CD4-positive, alpha-beta T cell (primary cell): ENCODE data around the gene CHPF2. TPM values are rescaled to one million over a fixed set of nuclear protein-coding genes. Genes with fewer than 3 reads are reported as not detected.

Source experiments
- ATAC-seq: fragments of 200-7000 bp; cut with Tn5 transposase; one replicate; pipeline ENCODE4 v1.10.0; 2022; ENCODE audit warnings: mild to moderate bottlenecking; ENCODE audit not compliant: poor library complexity
- CTCF ChIA-PET: fragments of 350-600 bp; sonication (Branson Sonifier 250); formaldehyde crosslinking; loops from one replicate; lab custom pipeline; 2021; ENCODE audit warnings: antibody characterized with exemption, inconsistent platforms; lab: Charles Lee
- POLR2A ChIA-PET: fragments of 350-600 bp; sonication (Branson Sonifier 250); formaldehyde crosslinking; loops from one replicate; lab custom pipeline; 2021; ENCODE audit warnings: antibody characterized with exemption, inconsistent platforms; lab: Charles Lee
- DNase-seq, 14 experiments: peaks; one replicate each; pipeline ENCODE4 v3.0.0-alpha.2; 2013 to 2020; ENCODE audit warnings: mixed read lengths in 2 of 14
- H3K27ac ChIP-seq, 2 donors: one replicate each; pipeline versions ENCODE4 v1.5.1 to v1.7.0; 2013; ENCODE audit warnings: low read length in 2 of 2, low read depth in 1 of 2, mild to moderate bottlenecking in 1 of 2
- H3K27me3 ChIP-seq, 2 experiments: 1 replicate in 1 of 2; 2 replicates in 1 of 2; pipeline versions ENCODE4 v1.6.1 to v1.7.0; 2013; ENCODE audit warnings: low read length in 2 of 2, control low read depth in 1 of 2, mild to moderate bottlenecking in 1 of 2, moderate library complexity in 1 of 2; ENCODE audit not compliant: insufficient read depth in 2 of 2, control insufficient read depth in 1 of 2
- H3K36me3 ChIP-seq: one replicate; pipeline ENCODE4 v1.6.1; 2013; ENCODE audit warnings: low read length, control low read depth; ENCODE audit not compliant: insufficient read depth
- H3K4me1 ChIP-seq: one replicate; pipeline ENCODE4 v1.6.1; 2013; ENCODE audit warnings: low read length, control low read depth; ENCODE audit not compliant: insufficient read depth
- H3K4me3 ChIP-seq: one replicate; pipeline ENCODE4 v1.5.1; 2013; ENCODE audit warnings: mild to moderate bottlenecking, low read length, moderate library complexity
- H3K9me3 ChIP-seq, 2 experiments: 1 replicate in 1 of 2; 2 replicates in 1 of 2; pipeline versions ENCODE4 v1.6.1 to v1.7.0; 2013; ENCODE audit warnings: low read length in 2 of 2, mild to moderate bottlenecking in 2 of 2, control low read depth in 1 of 2, moderate library complexity in 1 of 2; ENCODE audit not compliant: control insufficient read depth in 1 of 2, insufficient read depth in 1 of 2
- H3K27ac Mint-ChIP-seq: one replicate; pipeline ENCODE4 v1.8.0; 2020; ENCODE audit warnings: mixed read lengths
- H3K27me3 Mint-ChIP-seq: one replicate; pipeline ENCODE4 v1.8.0; 2021; ENCODE audit warnings: mixed read lengths
- H3K36me3 Mint-ChIP-seq: one replicate; pipeline ENCODE4 v1.8.0; 2021; ENCODE audit warnings: low read depth, mixed read lengths
- H3K4me1 Mint-ChIP-seq: one replicate; pipeline ENCODE4 v1.8.0; 2021; ENCODE audit warnings: low read depth, mixed read lengths
- H3K4me3 Mint-ChIP-seq: one replicate; pipeline ENCODE4 v1.8.0; 2020; ENCODE audit warnings: mild to moderate bottlenecking, mixed read lengths
- H3K9me3 Mint-ChIP-seq: one replicate; pipeline ENCODE4 v1.8.0; 2020; ENCODE audit warnings: mixed read lengths
- intact Hi-C, 2 experiments: fragments of 100-400 bp; cut with DNase I in 1 of 2; cut with micrococcal nuclease in 1 of 2; formaldehyde crosslinking; loops; one replicate each; pipeline versions ENCODE4 v1.15.1 to v1.9.0; 2023 to 2025; cut with DNase I, micrococcal nuclease
- total RNA-seq, 174 experiments: library from RNA in 2 of 174; stranded (reverse) in 2 of 174; gene quantifications; one replicate each; pipeline ENCODE4 v1.2.3 and lab custom pipeline; 2021 to 2026
- TF ChIP-seq, protein P1 (sequence below): fragments of 200-600 bp; IDR thresholded peaks from one replicate; pipeline ENCODE4 v1.8.0; 2022; ENCODE audit warnings: antibody characterized with exemption, mild to moderate bottlenecking

The CHPF2 gene
- total RNA-seq, 2 experiments from 2014 or later = 29.6 to 30.5 TPM

DNA sequence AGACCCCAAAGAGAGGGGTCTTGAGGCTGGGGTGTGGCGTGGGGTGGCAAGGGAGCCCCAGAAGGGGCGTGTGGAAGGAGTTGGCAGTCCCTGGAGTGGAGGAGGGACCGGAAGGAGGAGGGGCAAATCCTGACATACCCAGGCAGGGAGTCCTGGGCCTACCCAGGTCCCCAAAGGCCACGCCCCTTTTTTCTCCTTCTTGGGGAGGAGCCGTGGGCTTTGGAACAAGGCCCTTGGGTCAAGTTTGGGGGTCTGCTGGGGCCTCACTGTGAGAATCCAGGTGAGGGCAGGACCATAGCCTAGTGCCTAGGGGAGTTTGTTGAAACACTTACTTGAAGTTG, 17.4 kb downstream of the CHPF2 start:
- peaks cover 44% of the 10 kb centered on the region for H3K4me1 ChIP-seq
- intact Hi-C loops = loop anchor here (5.0 to 10.0 kb wide), 2 partner anchors 82 to 85 kb away; partner anchors contain the start of gene GBX1 (in 2 of the 2)
- POLR2A ChIA-PET = interaction anchor here (1.0 kb wide), 1 partner anchor 10 kb away, joined by 4 read pairs; no protein-coding TSS in a partner anchor
- Mint-ChIP-seq H3K36me3 (no peaks in the 10 kb centered on the region), H3K27ac (no peak overlapping the region), H3K4me3 (peak overlapping the region; percentile 84), H3K27me3 (peaks cover 83% of the 10 kb centered on the region), H3K9me3 (no peaks in the 10 kb centered on the region), H3K4me1 (peaks cover 49% of the 10 kb centered on the region)
- DNase-seq (no peak), ATAC-seq (no peak)
- no peaks in the 10 kb centered on the region for H3K9me3 ChIP-seq
- H3K27ac ChIP-seq = no peak overlapping the region
- TF ChIP-seq, protein P1, sequence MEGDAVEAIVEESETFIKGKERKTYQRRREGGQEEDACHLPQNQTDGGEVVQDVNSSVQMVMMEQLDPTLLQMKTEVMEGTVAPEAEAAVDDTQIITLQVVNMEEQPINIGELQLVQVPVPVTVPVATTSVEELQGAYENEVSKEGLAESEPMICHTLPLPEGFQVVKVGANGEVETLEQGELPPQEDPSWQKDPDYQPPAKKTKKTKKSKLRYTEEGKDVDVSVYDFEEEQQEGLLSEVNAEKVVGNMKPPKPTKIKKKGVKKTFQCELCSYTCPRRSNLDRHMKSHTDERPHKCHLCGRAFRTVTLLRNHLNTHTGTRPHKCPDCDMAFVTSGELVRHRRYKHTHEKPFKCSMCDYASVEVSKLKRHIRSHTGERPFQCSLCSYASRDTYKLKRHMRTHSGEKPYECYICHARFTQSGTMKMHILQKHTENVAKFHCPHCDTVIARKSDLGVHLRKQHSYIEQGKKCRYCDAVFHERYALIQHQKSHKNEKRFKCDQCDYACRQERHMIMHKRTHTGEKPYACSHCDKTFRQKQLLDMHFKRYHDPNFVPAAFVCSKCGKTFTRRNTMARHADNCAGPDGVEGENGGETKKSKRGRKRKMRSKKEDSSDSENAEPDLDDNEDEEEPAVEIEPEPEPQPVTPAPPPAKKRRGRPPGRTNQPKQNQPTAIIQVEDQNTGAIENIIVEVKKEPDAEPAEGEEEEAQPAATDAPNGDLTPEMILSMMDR = no peak
- CTCF ChIA-PET = no interaction called here
- H3K36me3 ChIP-seq = no peaks in the 10 kb centered on the region
- H3K4me3 ChIP-seq = no peak overlapping the region
- peaks cover 59 to 63% of the 10 kb centered on the region in 2 experiments for H3K27me3 ChIP-seq

DNA sequence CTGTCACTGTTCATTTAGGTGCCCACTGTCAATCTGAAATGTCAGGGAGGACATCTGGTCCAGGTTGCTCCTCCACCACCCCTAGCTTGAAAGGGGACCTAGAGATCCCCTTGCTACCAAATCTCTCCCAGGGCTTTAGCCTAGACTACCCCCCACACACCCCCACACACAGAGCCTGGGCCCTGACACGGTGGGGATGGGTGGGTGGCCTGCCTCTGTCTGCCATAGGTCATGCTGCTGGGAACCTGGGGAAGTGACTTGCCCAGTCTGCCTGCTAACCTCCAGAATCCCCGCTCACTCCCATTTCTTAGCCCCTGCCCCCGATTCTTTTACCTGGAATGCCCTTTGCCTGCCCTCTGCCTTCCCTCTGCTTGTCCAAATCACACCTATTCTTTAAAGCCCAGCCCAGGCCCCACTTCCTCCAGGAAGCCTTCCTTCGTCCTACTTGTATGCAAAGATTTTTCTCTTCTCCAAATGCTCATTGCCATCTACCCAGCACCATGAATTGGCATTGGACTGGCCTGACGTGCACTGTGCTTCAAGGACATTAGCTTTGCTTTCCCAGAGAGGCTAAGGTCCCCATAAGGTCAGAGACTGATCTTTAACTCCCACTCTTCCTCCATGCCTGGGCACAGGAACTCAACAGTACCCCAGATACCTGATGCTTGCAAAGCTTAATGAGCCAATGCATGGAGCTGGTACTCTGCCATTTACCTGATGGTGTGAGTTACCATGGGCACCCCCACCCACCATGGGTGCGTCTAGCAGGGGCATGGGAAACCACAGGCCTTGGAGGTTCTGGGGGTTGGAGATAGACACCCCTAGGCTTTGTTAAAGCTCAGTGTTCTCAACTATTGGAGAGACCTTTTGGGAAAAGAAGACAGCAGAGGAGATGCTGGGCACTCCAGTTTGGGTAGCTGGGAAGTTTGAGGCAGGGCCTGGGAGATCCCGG, 18.2 kb downstream of the CHPF2 start:
- ChIA-PET POLR2A (no interaction called here), CTCF (no interaction called here)
- H3K27me3 Mint-ChIP-seq = peaks cover 86% of the 10 kb centered on the region
- Histone ChIP-seq H3K27ac (no peak overlapping the region), H3K4me1 (peaks cover 38% of the 10 kb centered on the region), H3K4me3 (no peak overlapping the region), H3K36me3 (no peaks in the 10 kb centered on the region), H3K9me3 (no peaks in the 10 kb centered on the region), H3K27me3 (peaks cover 53 to 58% of the 10 kb centered on the region in 2 experiments)
- H3K4me3 Mint-ChIP-seq = peak overlapping the region; percentile 74
- intact Hi-C loops = no loop called here
- no peak overlapping the region for H3K27ac Mint-ChIP-seq
- no peak for DNase-seq
- peaks cover 47% of the 10 kb centered on the region for H3K4me1 Mint-ChIP-seq
- no peak for ATAC-seq
- no peaks in the 10 kb centered on the region for H3K9me3 Mint-ChIP-seq
- TF ChIP-seq, protein P1 = no peak
- H3K36me3 Mint-ChIP-seq = no peaks in the 10 kb centered on the region

DNA sequence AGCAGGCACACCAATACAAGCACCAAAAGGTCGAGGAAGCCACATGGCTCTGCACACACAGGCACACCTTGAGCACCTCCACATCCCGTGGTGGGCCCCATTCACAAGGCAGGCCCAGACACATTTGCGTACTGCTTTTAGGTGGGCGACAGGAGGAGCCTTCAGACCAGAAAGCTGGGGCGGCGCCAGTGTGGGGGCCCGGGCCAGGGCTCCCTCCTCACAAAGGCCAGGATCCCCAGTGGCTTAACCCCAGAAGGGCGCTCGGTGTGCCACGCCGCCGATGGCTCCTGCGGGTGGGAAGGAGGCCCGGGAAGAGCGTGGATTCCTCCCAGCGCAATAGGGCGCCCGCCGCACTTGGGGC, 19.0 kb downstream of the CHPF2 start:
- intact Hi-C loops = no loop called here
- ChIA-PET POLR2A (no interaction called here), CTCF (no interaction called here)
- H3K9me3 Mint-ChIP-seq = no peaks in the 10 kb centered on the region
- H3K27me3 Mint-ChIP-seq = peaks cover 85% of the 10 kb centered on the region
- no peaks in the 10 kb centered on the region for H3K36me3 Mint-ChIP-seq
- Histone ChIP-seq H3K9me3 (no peaks in the 10 kb centered on the region), H3K27me3 (peaks cover 45 to 50% of the 10 kb centered on the region in 2 experiments), H3K36me3 (no peaks in the 10 kb centered on the region), H3K27ac (no peak overlapping the region), H3K4me1 (peaks cover 32% of the 10 kb centered on the region), H3K4me3 (no peak overlapping the region)
- no peak overlapping the region for H3K27ac Mint-ChIP-seq
- DNase-seq (no peak), ATAC-seq (no peak)
- H3K4me3 Mint-ChIP-seq = peak overlapping the region; percentile 74
- peaks cover 42% of the 10 kb centered on the region for H3K4me1 Mint-ChIP-seq
- TF ChIP-seq, protein P1 = no peak
